GM20431 (cell line): Measurements from ENCODE around the gene TLK1.

Experiments used
- in situ Hi-C: fragments of 300-500 bp; cut with MseI, MboI; formaldehyde crosslinking; loops from one replicate; pipeline ENCODE4 v1.15.0; 2020; ENCODE audit warnings: low sequenced_read_pairs; ENCODE audit not compliant: unreplicated experiment

The TLK1 gene

GRCh38 chr2:170942615-170943014, 218.1 kb downstream of the TLK1 start:
- in situ Hi-C loops, result no loop called here
